ENCODE measurements around the gene KLF15.

Gene KLF15

GRCh38 chr3:126380011-126380768 lies 23.0 kb upstream of the KLF15 start:
- Histone ChIP-seq H3K36me3 (replicated peaks) (no peaks in the 10 kb centered on the region), H3K4me3 (ENCODE audit: low read depth, low read length) (no peak overlapping the region), H3K27ac (no peak overlapping the region), H3K27me3 (replicated peaks) (no peaks in the 10 kb centered on the region)
- TF ChIP-seq CTCF (IDR thresholded peaks at IDR 0.05; ENCODE audit: low read depth, low read length, missing control alignments) = no peak
- DNase-seq = no peak
- in situ Hi-C loops (cut with HindIII; ENCODE audit: low pct_ligation_motif_present, low sequenced_read_pairs) = no loop called here

- H3K36me3 ChIP-seq (replicated peaks) = no peaks in the 10 kb centered on the region
- TF ChIP-seq CTCF (IDR thresholded peaks at IDR 0.05; ENCODE audit: low read depth, low read length, missing control alignments) = no peak
- DNase-seq = no peak
- H3K27ac ChIP-seq = no peak overlapping the region
- in situ Hi-C loops (cut with HindIII; ENCODE audit: low pct_ligation_motif_present, low sequenced_read_pairs) = no loop called here
- H3K4me3 ChIP-seq (ENCODE audit: low read depth, low read length) = no peak overlapping the region
- no peaks in the 10 kb centered on the region for H3K27me3 ChIP-seq (replicated peaks)
Measured at GRCh38 chr3:126378341-126378751, 21.1 kb upstream of the KLF15 start.

- H3K4me3 ChIP-seq (ENCODE audit: low read depth, low read length) = no peak overlapping the region
- no peaks in the 10 kb centered on the region for H3K36me3 ChIP-seq (replicated peaks)
- in situ Hi-C loops (cut with HindIII; ENCODE audit: low pct_ligation_motif_present, low sequenced_read_pairs) = no loop called here
- no peak for DNase-seq
- no peak overlapping the region for H3K27ac ChIP-seq
- H3K27me3 ChIP-seq (replicated peaks) = no peaks in the 10 kb centered on the region
- no peak for TF ChIP-seq CTCF (IDR thresholded peaks at IDR 0.05; ENCODE audit: low read depth, low read length, missing control alignments)
Measured at GRCh38 chr3:126377211-126377610, 20.0 kb upstream of the KLF15 start.

GRCh38 chr3:126376444-126376843 lies 19.2 kb upstream of the KLF15 start:
- H3K27ac ChIP-seq = no peak overlapping the region
- no peak overlapping the region for H3K4me3 ChIP-seq (ENCODE audit: low read depth, low read length)
- in situ Hi-C loops (cut with HindIII; ENCODE audit: low pct_ligation_motif_present, low sequenced_read_pairs) = no loop called here
- no peaks in the 10 kb centered on the region for H3K27me3 ChIP-seq (replicated peaks)
- TF ChIP-seq CTCF (IDR thresholded peaks at IDR 0.05; ENCODE audit: low read depth, low read length, missing control alignments) = no peak
- no peak for DNase-seq
- no peaks in the 10 kb centered on the region for H3K36me3 ChIP-seq (replicated peaks)

- no peak overlapping the region for H3K27ac ChIP-seq
- H3K4me3 ChIP-seq (ENCODE audit: low read depth, low read length) = no peak overlapping the region
- H3K27me3 ChIP-seq (replicated peaks) = no peaks in the 10 kb centered on the region
- TF ChIP-seq CTCF (IDR thresholded peaks at IDR 0.05; ENCODE audit: low read depth, low read length, missing control alignments) = no peak
- DNase-seq = no peak
- in situ Hi-C loops (cut with HindIII; ENCODE audit: low pct_ligation_motif_present, low sequenced_read_pairs) = no loop called here
- H3K36me3 ChIP-seq (replicated peaks) = no peaks in the 10 kb centered on the region
Measured at GRCh38 chr3:126375835-126376331, 18.7 kb upstream of the KLF15 start.

Data from brain microvascular endothelial cell (primary cell).